Activated B cell treated with CpG ODN at 0.5 μM for 24 hours (primary cell): ENCODE measurements around the gene DRP2. TPM values are rescaled to one million over a fixed set of nuclear protein-coding genes. Genes with fewer than 3 reads are reported as not detected.

Source experiments
- ATAC-seq: fragments of 200-7000 bp; cut with Tn5 transposase; one replicate; pipeline ENCODE4 v1.10.0; 2021; ENCODE audit warnings: low read depth, mild to moderate bottlenecking, moderate library complexity
- CTCF ChIA-PET: fragments of 350-600 bp; sonication (Branson Sonifier 250); formaldehyde crosslinking; loops from one replicate; lab custom pipeline; 2021; ENCODE audit warnings: antibody characterized with exemption; lab: Charles Lee
- POLR2A ChIA-PET: fragments of 350-600 bp; sonication (Branson Sonifier 250); formaldehyde crosslinking; loops from one replicate; lab custom pipeline; 2021; ENCODE audit warnings: antibody characterized with exemption; lab: Charles Lee
- DNase-seq: peaks from one replicate; pipeline ENCODE4 v3.0.0; 2022
- H3K27ac Mint-ChIP-seq: one replicate; pipeline ENCODE4 v1.8.0; 2020; ENCODE audit warnings: mixed read lengths
- H3K27me3 Mint-ChIP-seq: one replicate; pipeline ENCODE4 v1.8.0; 2021; ENCODE audit warnings: mixed read lengths
- H3K36me3 Mint-ChIP-seq: one replicate; pipeline ENCODE4 v1.8.0; 2021; ENCODE audit warnings: low read depth, mixed read lengths
- H3K4me1 Mint-ChIP-seq: one replicate; pipeline ENCODE4 v1.8.0; 2021; ENCODE audit warnings: mixed read lengths
- H3K4me3 Mint-ChIP-seq: one replicate; pipeline ENCODE4 v1.8.0; 2020; ENCODE audit warnings: mild to moderate bottlenecking, mixed read lengths
- H3K9me3 Mint-ChIP-seq: one replicate; pipeline ENCODE4 v1.8.0; 2020; ENCODE audit warnings: mixed read lengths
- CTCF ChIP-seq: fragments of 200-600 bp; IDR thresholded peaks from one replicate; pipeline ENCODE4 v1.8.0; 2022; ENCODE audit warnings: antibody characterized with exemption, mild to moderate bottlenecking
- intact Hi-C: fragments of 100-400 bp; cut with micrococcal nuclease; formaldehyde crosslinking; loops from one replicate; pipeline ENCODE4 v1.15.1; 2024
- total RNA-seq: library from RNA; stranded (reverse); gene quantifications from 2 replicates; pipeline ENCODE4 v1.2.3, GENCODE V29; 2022

DRP2 gene
- total RNA-seq, 1 donor from 2014 or later, result 0.07 TPM

GRCh38 chrX:101210630-101211029, 9.0 kb upstream of the DRP2 start:
- intact Hi-C loops, result no loop called here
- DNase-seq (no peak), ATAC-seq (no peak)
- Mint-ChIP-seq H3K9me3 (no peaks in the 10 kb centered on the region), H3K4me3 (no peak overlapping the region), H3K36me3 (no peaks in the 10 kb centered on the region), H3K27me3 (no peaks in the 10 kb centered on the region), H3K27ac (no peak overlapping the region), H3K4me1 (peaks cover 6% of the 10 kb centered on the region)
- TF ChIP-seq CTCF, result no peak
- ChIA-PET CTCF (no interaction called here), POLR2A (no interaction called here)

DNA sequence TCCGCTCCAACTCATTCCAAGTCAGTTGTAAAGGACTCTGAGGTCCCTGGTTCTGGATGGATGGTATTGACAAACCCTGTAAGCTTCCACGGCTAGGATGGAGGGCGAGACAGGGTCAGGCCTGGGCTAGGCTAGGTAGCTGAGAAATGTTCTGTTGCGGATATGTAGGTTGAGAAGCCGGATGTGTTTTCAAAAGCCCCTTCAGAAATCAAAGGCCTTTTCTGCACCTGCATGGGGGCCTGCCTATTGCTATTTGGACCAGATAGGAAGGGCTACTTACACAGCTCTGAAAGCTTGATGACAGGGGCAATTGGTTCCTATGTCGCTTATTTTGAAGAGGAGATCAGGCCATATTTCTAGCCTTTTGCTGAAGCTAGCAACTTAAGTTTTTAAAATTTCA, 1.9 kb upstream of the DRP2 start:
- TF ChIP-seq CTCF, result no peak
- peaks cover 4% of the 10 kb centered on the region for H3K4me1 Mint-ChIP-seq
- ChIA-PET CTCF (no interaction called here), POLR2A (no interaction called here)
- H3K36me3 Mint-ChIP-seq, result no peaks in the 10 kb centered on the region
- no peaks in the 10 kb centered on the region for H3K9me3 Mint-ChIP-seq
- H3K4me3 Mint-ChIP-seq, result no peak overlapping the region
- no peak overlapping the region for H3K27ac Mint-ChIP-seq
- no peak for ATAC-seq
- intact Hi-C loops, result no loop called here
- H3K27me3 Mint-ChIP-seq, result no peaks in the 10 kb centered on the region
- DNase-seq, result no peak

DNA sequence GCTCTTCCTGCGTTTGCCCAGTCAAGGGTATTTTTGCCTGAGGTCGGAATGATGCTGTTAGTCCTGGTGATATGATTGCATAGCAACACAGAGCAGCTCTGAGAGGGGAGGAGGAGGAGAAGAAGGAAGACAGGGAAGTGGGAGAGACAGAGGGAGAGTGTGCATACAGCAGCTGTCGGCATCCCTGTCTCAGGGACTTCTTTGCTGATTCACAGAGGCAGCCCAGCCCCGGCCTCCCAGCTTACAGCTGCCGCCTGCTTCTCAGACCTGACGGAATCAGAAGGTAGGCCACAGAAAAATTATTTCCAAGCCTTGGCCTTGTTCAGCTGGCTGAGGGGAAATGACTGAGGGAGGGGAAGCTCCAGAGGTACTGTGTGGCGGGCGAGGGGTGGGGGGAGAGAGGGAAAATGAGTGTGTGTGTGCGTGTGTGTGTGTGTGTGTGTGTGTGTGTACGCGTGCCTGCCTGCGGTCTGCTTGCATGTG, 319 bp downstream of the DRP2 start:
- ChIA-PET POLR2A (no interaction called here), CTCF (no interaction called here)
- Mint-ChIP-seq H3K36me3 (no peaks in the 10 kb centered on the region), H3K4me3 (no peak overlapping the region), H3K4me1 (peaks cover 4% of the 10 kb centered on the region), H3K27me3 (no peaks in the 10 kb centered on the region), H3K9me3 (no peaks in the 10 kb centered on the region), H3K27ac (no peak overlapping the region)
- DNase-seq (no peak), ATAC-seq (no peak)
- intact Hi-C loops, result no loop called here
- TF ChIP-seq CTCF, result no peak

GRCh38 chrX:101220662-101221260, 1.2 kb downstream of the DRP2 start:
- intact Hi-C loops, result no loop called here
- Mint-ChIP-seq H3K27ac (no peak overlapping the region), H3K4me1 (no peaks in the 10 kb centered on the region), H3K36me3 (no peaks in the 10 kb centered on the region), H3K4me3 (no peak overlapping the region), H3K9me3 (no peaks in the 10 kb centered on the region), H3K27me3 (no peaks in the 10 kb centered on the region)
- TF ChIP-seq CTCF, result no peak
- CTCF ChIA-PET, result no interaction called here
- no peak for DNase-seq
- POLR2A ChIA-PET, result no interaction called here
- no peak for ATAC-seq

DNA sequence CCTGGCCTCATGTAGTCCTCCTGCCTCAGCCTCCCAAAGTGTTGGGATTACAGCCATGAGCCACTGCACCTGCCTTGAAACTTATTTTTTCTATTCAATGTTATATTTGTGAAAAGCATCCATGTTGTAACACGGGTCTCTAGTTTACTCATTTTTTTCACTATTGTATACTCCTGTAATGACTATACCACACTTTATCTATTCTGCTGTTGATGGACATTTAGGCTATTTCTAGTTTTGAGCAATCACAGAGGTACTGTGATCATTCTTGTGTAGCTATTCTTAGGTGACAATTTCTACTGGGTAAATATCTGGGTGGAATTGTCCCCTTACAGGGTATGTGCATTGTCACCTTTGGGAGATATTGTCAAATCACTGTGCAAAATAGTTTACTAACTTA, 3.6 kb downstream of the DRP2 start:
- no peaks in the 10 kb centered on the region for H3K36me3 Mint-ChIP-seq
- H3K9me3 Mint-ChIP-seq, result no peaks in the 10 kb centered on the region

More for the DNA sequence above, 3.6 kb downstream of the DRP2 start:
- Mint-ChIP-seq H3K4me3 (no peak overlapping the region), H3K27me3 (no peaks in the 10 kb centered on the region), H3K27ac (no peak overlapping the region), H3K4me1 (no peaks in the 10 kb centered on the region)
- no peak for TF ChIP-seq CTCF
- DNase-seq (no peak), ATAC-seq (no peak)
- intact Hi-C loops, result no loop called here
- ChIA-PET POLR2A (no interaction called here), CTCF (no interaction called here)
